Stimulated activated effector memory CD8-positive, alpha-beta T cell treated with anti-CD3 and anti-CD28 coated beads, Interleukin-12 subunit alpha, Interleukin-12 subunit beta, amount 100 ng/mL, for 72 hours (primary cell): Measurements from ENCODE around the gene NSD2.

Experiments used
- ATAC-seq: fragments of 150-1000 bp; cut with Tn5 transposase; 2 replicates; pipeline ENCODE4 v1.10.0; 2021
- DNase-seq, 2 donors: peaks; one replicate each; pipeline ENCODE4 v3.0.0; 2021 to 2022; ENCODE audit warnings: low spot score in 2 of 2
- H3K27ac Mint-ChIP-seq: one replicate; pipeline ENCODE4 v1.8.0; 2022; ENCODE audit warnings: mild to moderate bottlenecking, mixed read lengths
- H3K36me3 Mint-ChIP-seq: one replicate; pipeline ENCODE4 v1.8.0; 2022; ENCODE audit warnings: mild to moderate bottlenecking, mixed read lengths
- H3K4me1 Mint-ChIP-seq: one replicate; pipeline ENCODE4 v1.8.0; 2022; ENCODE audit warnings: mixed read lengths
- H3K4me3 Mint-ChIP-seq: one replicate; pipeline ENCODE4 v1.8.0; 2022; ENCODE audit warnings: mild to moderate bottlenecking, mixed read lengths
- H3K9me3 Mint-ChIP-seq: one replicate; pipeline ENCODE4 v1.8.0; 2022; ENCODE audit warnings: mixed read lengths

The NSD2 gene

GRCh38 chr4:1971456-1972200 lies 100.4 kb downstream of the NSD2 start:
- H3K36me3 Mint-ChIP-seq, result peaks cover 96% of the 10 kb centered on the region
- no peak overlapping the region for H3K4me3 Mint-ChIP-seq
- no peaks in the 10 kb centered on the region for H3K9me3 Mint-ChIP-seq
- peaks cover 9% of the 10 kb centered on the region for H3K4me1 Mint-ChIP-seq
- peak overlapping the region; percentile 38 for H3K27ac Mint-ChIP-seq
- ATAC-seq (no peak), DNase-seq (no peak)

- Mint-ChIP-seq H3K4me3 (no peak overlapping the region), H3K27ac (peak overlapping the region; percentile 29), H3K4me1 (peaks cover 9% of the 10 kb centered on the region), H3K36me3 (peaks cover 96% of the 10 kb centered on the region), H3K9me3 (no peaks in the 10 kb centered on the region)
- DNase-seq (no peak), ATAC-seq (no peak)
Observed at GRCh38 chr4:1972414-1972813, 101.2 kb downstream of the NSD2 start.

GRCh38 chr4:1973218-1973617 lies 102.0 kb downstream of the NSD2 start:
- H3K4me3 Mint-ChIP-seq, result no peak overlapping the region
- H3K27ac Mint-ChIP-seq, result no peak overlapping the region
- no peak for ATAC-seq
- no peaks in the 10 kb centered on the region for H3K9me3 Mint-ChIP-seq
- H3K36me3 Mint-ChIP-seq, result peaks cover 96% of the 10 kb centered on the region
- no peak for DNase-seq
- H3K4me1 Mint-ChIP-seq, result peaks cover 9% of the 10 kb centered on the region

GRCh38 chr4:1973661-1974060 lies 102.5 kb downstream of the NSD2 start:
- H3K9me3 Mint-ChIP-seq, result no peaks in the 10 kb centered on the region
- no peak overlapping the region for H3K4me3 Mint-ChIP-seq
- H3K27ac Mint-ChIP-seq, result no peak overlapping the region
- peaks cover 96% of the 10 kb centered on the region for H3K36me3 Mint-ChIP-seq
- H3K4me1 Mint-ChIP-seq, result peaks cover 9% of the 10 kb centered on the region
- no peak for ATAC-seq
- no peak for DNase-seq

GRCh38 chr4:1974840-1975239 lies 103.6 kb downstream of the NSD2 start:
- Mint-ChIP-seq H3K4me3 (no peak overlapping the region), H3K4me1 (peaks cover 5% of the 10 kb centered on the region), H3K27ac (no peak overlapping the region), H3K36me3 (peaks cover 96% of the 10 kb centered on the region), H3K9me3 (no peaks in the 10 kb centered on the region)
- DNase-seq (no peak), ATAC-seq (no peak)

- no peak for DNase-seq
- peaks cover 96% of the 10 kb centered on the region for H3K36me3 Mint-ChIP-seq
- H3K27ac Mint-ChIP-seq, result peak overlapping the region; percentile 48
- no peaks in the 10 kb centered on the region for H3K9me3 Mint-ChIP-seq
- no peak overlapping the region for H3K4me3 Mint-ChIP-seq
- no peak for ATAC-seq
- no peaks in the 10 kb centered on the region for H3K4me1 Mint-ChIP-seq
Observed at GRCh38 chr4:1975391-1975801, 104.2 kb downstream of the NSD2 start.

- Mint-ChIP-seq H3K36me3 (peaks cover 96% of the 10 kb centered on the region), H3K27ac (peak overlapping the region; percentile 48), H3K9me3 (no peaks in the 10 kb centered on the region), H3K4me1 (no peaks in the 10 kb centered on the region), H3K4me3 (no peak overlapping the region)
- no peak for ATAC-seq
- DNase-seq, result no peak
Observed at GRCh38 chr4:1975880-1976279, 104.7 kb downstream of the NSD2 start.

- no peak overlapping the region for H3K4me3 Mint-ChIP-seq
- no peaks in the 10 kb centered on the region for H3K4me1 Mint-ChIP-seq
- DNase-seq, result no peak
- no peaks in the 10 kb centered on the region for H3K9me3 Mint-ChIP-seq
- H3K36me3 Mint-ChIP-seq, result peaks cover 96% of the 10 kb centered on the region
- ATAC-seq, result no peak
- H3K27ac Mint-ChIP-seq, result no peak overlapping the region
Observed at GRCh38 chr4:1976416-1977352, 105.5 kb downstream of the NSD2 start.

GRCh38 chr4:1978226-1978625 lies 107.0 kb downstream of the NSD2 start:
- H3K9me3 Mint-ChIP-seq, result no peaks in the 10 kb centered on the region
- ATAC-seq (no peak), DNase-seq (no peak)
- H3K4me1 Mint-ChIP-seq, result no peaks in the 10 kb centered on the region
- peaks cover 97% of the 10 kb centered on the region for H3K36me3 Mint-ChIP-seq
- no peak overlapping the region for H3K4me3 Mint-ChIP-seq
- H3K27ac Mint-ChIP-seq, result peak overlapping the region; percentile 20

GRCh38 chr4:1978741-1979476 lies 107.7 kb downstream of the NSD2 start:
- Mint-ChIP-seq H3K27ac (peak overlapping the region; percentile 76), H3K9me3 (no peaks in the 10 kb centered on the region), H3K4me3 (no peak overlapping the region), H3K4me1 (no peaks in the 10 kb centered on the region), H3K36me3 (peaks cover 100% of the 10 kb centered on the region)
- DNase-seq (no peak), ATAC-seq (no peak)

- Mint-ChIP-seq H3K4me3 (no peak overlapping the region), H3K36me3 (peaks cover 100% of the 10 kb centered on the region), H3K27ac (peak overlapping the region; percentile 76), H3K4me1 (no peaks in the 10 kb centered on the region), H3K9me3 (no peaks in the 10 kb centered on the region)
- ATAC-seq, result no peak
- DNase-seq, result no peak
Observed at GRCh38 chr4:1979477-1980196, 108.4 kb downstream of the NSD2 start.

- no peak for DNase-seq
- no peak for ATAC-seq
- Mint-ChIP-seq H3K9me3 (no peaks in the 10 kb centered on the region), H3K4me1 (no peaks in the 10 kb centered on the region), H3K27ac (peak overlapping the region; percentile 76), H3K36me3 (peaks cover 100% of the 10 kb centered on the region), H3K4me3 (no peak overlapping the region)
Observed at GRCh38 chr4:1980561-1981041, 109.4 kb downstream of the NSD2 start.

GRCh38 chr4:1981251-1982058 lies 110.3 kb downstream of the NSD2 start:
- H3K9me3 Mint-ChIP-seq, result no peaks in the 10 kb centered on the region
- no peaks in the 10 kb centered on the region for H3K4me1 Mint-ChIP-seq
- H3K36me3 Mint-ChIP-seq, result peaks cover 100% of the 10 kb centered on the region
- H3K27ac Mint-ChIP-seq, result peak overlapping the region; percentile 32
- ATAC-seq (no peak), DNase-seq (no peak)
- no peak overlapping the region for H3K4me3 Mint-ChIP-seq
